Gastroesophageal sphincter (tissue), 3 donors: ENCODE data around the gene CPNE4.

Experiments
- CTCF ChIP-seq, 4 experiments: fragments of 200-600 bp in 2 of 4; fragments of 450-650 bp in 2 of 4; sonication (generic) in 1 of 4; IDR thresholded peaks; one replicate each; pipeline ENCODE4 v1.5.1; 2017 to 2019; ENCODE audit warnings: antibody characterized with exemption in 4 of 4, mild to moderate bottlenecking in 2 of 4, moderate library complexity in 2 of 4
- EP300 ChIP-seq: sonication (generic); formaldehyde crosslinking; IDR thresholded peaks from one replicate; pipeline ENCODE4 v1.6.1; 2017; ENCODE audit warnings: antibody characterized with exemption, mild to moderate bottlenecking
- POLR2A ChIP-seq, 2 donors: fragments of 450-650 bp; IDR thresholded peaks; one replicate each; pipeline ENCODE4 v1.6.1; 2017; ENCODE audit warnings: antibody characterized with exemption in 2 of 2, mild to moderate bottlenecking in 2 of 2, moderate library complexity in 1 of 2

GRCh38 chr3:131690800-131691199, 344.0 kb downstream of the CPNE4 start:
- TF ChIP-seq CTCF (IDR thresholded peaks at IDR 0.05) (no peak), POLR2A (IDR thresholded peaks at IDR 0.05) (no peak), EP300 (no peak)
